Measurements from ENCODE around the gene PHF3. TPM values are rescaled to one million over a fixed set of nuclear protein-coding genes. Genes with fewer than 3 reads are reported as not detected.

The PHF3 gene
- total and polyA plus RNA-seq, 5 donors, result 8.8 to 42.3 (median 38.4) TPM

Other genes starting within 250 kb of the PHF3 start
- gene PTP4A1, start 63.3 kb upstream of the PHF3 start, total RNA-seq, result 10 to 100 TPM; 20.0 to 34.6 (median 26.7) TPM
- 12.1 TPM for gene PTP4A1, start 63.3 kb upstream of the PHF3 start, polyA plus RNA-seq

All from right cardiac atrium (tissue), 5 donors.